KMS-11 (cell line): ENCODE results near the gene MVB12B.

Experiments
- H2AFZ ChIP-seq: fragments of 200-600 bp; sonication (generic); 2 replicates; pipeline ENCODE4 v1.6.1; 2016; ENCODE audit warnings: antibody characterized with exemption, mixed run types, low read depth
- H3K27ac ChIP-seq: fragments of 200-600 bp; sonication (generic); 2 replicates; pipeline ENCODE4 v1.6.1; 2016; ENCODE audit warnings: mild to moderate bottlenecking, mixed run types
- H3K27me3 ChIP-seq: fragments of 200-600 bp; sonication (generic); 2 replicates; pipeline ENCODE4 v1.6.1; 2017; ENCODE audit warnings: mild to moderate bottlenecking, low read depth, mixed run types, moderate library complexity; ENCODE audit not compliant: insufficient read depth
- H3K36me3 ChIP-seq: fragments of 200-600 bp; sonication (generic); 2 replicates; pipeline ENCODE4 v1.6.1; 2017; ENCODE audit warnings: mild to moderate bottlenecking, mixed run types; ENCODE audit not compliant: insufficient read depth
- H3K4me1 ChIP-seq: fragments of 200-600 bp; sonication (generic); 2 replicates; pipeline ENCODE4 v1.6.1; 2016; ENCODE audit warnings: mild to moderate bottlenecking, low read depth, mixed run types; ENCODE audit not compliant: poor library complexity, severe bottlenecking
- H3K4me2 ChIP-seq: fragments of 200-600 bp; sonication (generic); 2 replicates; pipeline ENCODE4 v1.7.0; 2016; ENCODE audit warnings: mild to moderate bottlenecking, mixed run types
- H3K4me3 ChIP-seq: fragments of 200-600 bp; sonication (generic); IDR thresholded peaks from 2 replicates; pipeline ENCODE4 v1.6.1; 2017; ENCODE audit warnings: low read depth, low read length, mixed read lengths; ENCODE audit not compliant: insufficient read depth
- H3K79me2 ChIP-seq: fragments of 200-600 bp; sonication (generic); 2 replicates; pipeline ENCODE4 v1.6.1; 2016; ENCODE audit warnings: low read depth, mixed run types; ENCODE audit not compliant: insufficient read depth
- H3K9ac ChIP-seq: fragments of 200-600 bp; sonication (generic); 2 replicates; pipeline ENCODE4 v1.6.1; 2016; ENCODE audit warnings: mild to moderate bottlenecking, mixed run types
- H4K20me1 ChIP-seq: fragments of 200-600 bp; sonication (generic); 2 replicates; pipeline ENCODE4 v1.6.1; 2016; ENCODE audit warnings: mild to moderate bottlenecking, mixed run types; ENCODE audit not compliant: insufficient read depth
- CTCF ChIP-seq: fragments of 200-600 bp; sonication (generic); conservative IDR thresholded peaks from 2 replicates; pipeline ENCODE4 v1.6.1; 2017; ENCODE audit warnings: low read depth, mild to moderate bottlenecking, antibody characterized with exemption, low read length, moderate library complexity, mixed read lengths

MVB12B gene

DNA sequence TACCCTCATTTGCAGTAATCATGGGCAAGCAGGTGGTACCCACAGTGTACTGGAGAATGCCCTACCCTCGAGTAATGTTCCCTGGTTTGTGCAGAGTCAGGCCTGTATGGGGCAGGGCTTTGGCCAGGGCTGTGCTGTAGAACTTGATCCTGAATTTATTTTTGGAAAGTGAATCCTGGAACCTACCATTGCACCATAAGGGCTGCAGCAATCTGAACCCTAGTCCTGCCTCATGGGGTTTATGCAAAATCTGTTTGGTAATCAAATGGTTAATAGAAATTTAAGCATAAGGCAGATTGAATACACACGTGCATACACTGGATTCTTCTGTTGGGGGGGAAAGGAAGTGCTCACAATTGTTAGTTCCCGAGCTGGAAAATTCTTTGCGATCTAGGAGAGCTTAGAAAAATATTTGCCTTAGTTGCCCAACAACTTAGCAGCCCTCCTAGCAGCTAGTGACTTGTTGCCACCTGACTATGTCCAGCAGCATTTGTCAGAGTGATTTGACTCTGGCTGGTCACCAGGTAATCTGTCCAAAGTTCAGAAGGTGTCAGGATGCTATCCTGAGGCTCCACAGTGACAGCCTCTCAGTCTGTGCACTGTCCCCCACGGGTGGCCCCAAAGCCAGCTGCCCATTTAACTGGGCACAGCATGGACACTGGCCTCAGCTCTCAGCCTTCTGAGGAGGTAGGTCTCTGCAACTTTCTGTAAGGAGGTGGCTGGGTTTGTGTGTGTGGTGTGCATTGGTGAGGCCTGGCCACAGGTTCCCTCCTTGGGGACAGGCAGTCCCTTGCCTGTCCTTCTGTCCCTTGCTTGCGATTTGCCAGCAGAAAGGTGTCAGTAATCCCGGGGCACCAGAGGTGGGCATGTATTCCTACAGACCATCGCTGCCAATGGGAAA is 8.3 kb downstream of the MVB12B start:
- Histone ChIP-seq H3K79me2 (no peaks in the 10 kb centered on the region), H3K4me2 (no peak overlapping the region), H4K20me1 (no peaks in the 10 kb centered on the region), H3K4me1 (no peaks in the 10 kb centered on the region), H3K4me3 (no peak overlapping the region), H3K9ac (no peak overlapping the region), H3K36me3 (no peaks in the 10 kb centered on the region), H3K27ac (no peak overlapping the region), H3K27me3 (no peaks in the 10 kb centered on the region), H2AFZ (no peak overlapping the region)
- no peak for TF ChIP-seq CTCF

- Histone ChIP-seq H3K9ac (no peak overlapping the region), H3K27me3 (no peaks in the 10 kb centered on the region), H3K79me2 (no peaks in the 10 kb centered on the region), H3K27ac (no peak overlapping the region), H3K36me3 (no peaks in the 10 kb centered on the region), H3K4me1 (no peaks in the 10 kb centered on the region), H2AFZ (no peak overlapping the region), H4K20me1 (no peaks in the 10 kb centered on the region), H3K4me2 (no peak overlapping the region), H3K4me3 (no peak overlapping the region)
- no peak for TF ChIP-seq CTCF
Observed at GRCh38 chr9:126335837-126336735, 9.5 kb downstream of the MVB12B start.

GRCh38 chr9:126336736-126337325 is 10.2 kb downstream of the MVB12B start:
- Histone ChIP-seq H3K79me2 (no peaks in the 10 kb centered on the region), H3K4me2 (no peak overlapping the region), H3K27ac (no peak overlapping the region), H3K4me1 (no peaks in the 10 kb centered on the region), H3K9ac (no peak overlapping the region), H3K4me3 (no peak overlapping the region), H3K36me3 (no peaks in the 10 kb centered on the region), H2AFZ (no peak overlapping the region), H3K27me3 (no peaks in the 10 kb centered on the region), H4K20me1 (no peaks in the 10 kb centered on the region)
- TF ChIP-seq CTCF = no peak

- Histone ChIP-seq H3K27me3 (no peaks in the 10 kb centered on the region), H3K79me2 (no peaks in the 10 kb centered on the region), H3K27ac (no peak overlapping the region), H3K4me2 (no peak overlapping the region), H3K4me1 (no peaks in the 10 kb centered on the region), H3K4me3 (no peak overlapping the region), H4K20me1 (no peaks in the 10 kb centered on the region), H3K36me3 (no peaks in the 10 kb centered on the region), H3K9ac (no peak overlapping the region), H2AFZ (no peak overlapping the region)
- no peak for TF ChIP-seq CTCF
Observed at GRCh38 chr9:126337729-126338372, 11.2 kb downstream of the MVB12B start.
